ENCODE results near the gene NBL1. TPM values are rescaled to one million over a fixed set of nuclear protein-coding genes. Genes with fewer than 3 reads are reported as not detected.
"Not testable (repeated sequence)": the region's sequence is repeated elsewhere in the genome, so short reads cannot be mapped to it uniquely, and the experiment has no call there.

Gene NBL1
- polyA plus RNA-seq, 3 donors, result 0.07 TPM; not detected in 2

DNA sequence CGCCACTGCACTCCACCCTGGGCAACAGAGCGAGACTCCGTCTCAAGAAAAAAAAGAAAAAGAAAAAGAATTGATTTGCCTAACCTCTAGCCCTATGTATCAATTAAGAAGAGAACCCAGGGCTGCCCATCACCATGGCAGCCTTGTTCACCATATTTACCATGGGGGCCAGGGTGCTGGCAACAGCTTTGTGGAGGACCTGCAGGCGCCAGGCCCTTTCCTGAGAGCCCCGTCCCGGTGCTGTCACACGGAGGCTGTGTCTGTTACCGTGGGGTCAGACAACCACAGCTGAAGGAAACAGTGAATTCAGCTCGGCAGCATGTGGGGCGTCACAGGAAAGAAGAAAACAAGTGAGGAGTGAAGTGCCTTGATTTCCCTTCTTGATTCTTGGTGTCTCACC lies 6.5 kb upstream of the NBL1 start:
- no peaks in the 10 kb centered on the region for H4K20me1 ChIP-seq (ENCODE audit: insufficient read depth, low read length)
- no peak overlapping the region for H3K4me3 ChIP-seq (replicated peaks in 1 of 3; ENCODE audit: low read depth in 2 of 3, low read length in 3 of 3)
- Mint-ChIP-seq H3K9me3 (peaks cover 0 to 4% (median 0%) of the 10 kb centered on the region in 7 donors), H3K27me3 (ENCODE audit: low read depth in 3 of 3) (peaks cover 20 to 37% (median 25%) of the 10 kb centered on the region in 3 donors), H3K27ac (no peak overlapping the region), H3K4me1 (no peaks in the 10 kb centered on the region), H3K36me3 (no peaks in the 10 kb centered on the region), H3K4me3 (no peak overlapping the region)
- intact Hi-C loops (cut with micrococcal nuclease), result no loop called here
- peaks cover under 1 to 24% of the 10 kb centered on the region in 2 donors for H3K27me3 ChIP-seq (ENCODE audit: control insufficient read depth in 2 of 2, insufficient read depth in 2 of 2, low read length in 2 of 2)
- TF ChIP-seq, protein P1, sequence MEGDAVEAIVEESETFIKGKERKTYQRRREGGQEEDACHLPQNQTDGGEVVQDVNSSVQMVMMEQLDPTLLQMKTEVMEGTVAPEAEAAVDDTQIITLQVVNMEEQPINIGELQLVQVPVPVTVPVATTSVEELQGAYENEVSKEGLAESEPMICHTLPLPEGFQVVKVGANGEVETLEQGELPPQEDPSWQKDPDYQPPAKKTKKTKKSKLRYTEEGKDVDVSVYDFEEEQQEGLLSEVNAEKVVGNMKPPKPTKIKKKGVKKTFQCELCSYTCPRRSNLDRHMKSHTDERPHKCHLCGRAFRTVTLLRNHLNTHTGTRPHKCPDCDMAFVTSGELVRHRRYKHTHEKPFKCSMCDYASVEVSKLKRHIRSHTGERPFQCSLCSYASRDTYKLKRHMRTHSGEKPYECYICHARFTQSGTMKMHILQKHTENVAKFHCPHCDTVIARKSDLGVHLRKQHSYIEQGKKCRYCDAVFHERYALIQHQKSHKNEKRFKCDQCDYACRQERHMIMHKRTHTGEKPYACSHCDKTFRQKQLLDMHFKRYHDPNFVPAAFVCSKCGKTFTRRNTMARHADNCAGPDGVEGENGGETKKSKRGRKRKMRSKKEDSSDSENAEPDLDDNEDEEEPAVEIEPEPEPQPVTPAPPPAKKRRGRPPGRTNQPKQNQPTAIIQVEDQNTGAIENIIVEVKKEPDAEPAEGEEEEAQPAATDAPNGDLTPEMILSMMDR (IDR thresholded peaks at IDR 0.05), result no peak
- H3K9me3 ChIP-seq (replicated peaks in 1 of 2; ENCODE audit: control insufficient read depth in 1 of 2, insufficient read depth in 1 of 2, low read length in 2 of 2), result no peaks in the 10 kb centered on the region
- no peaks in the 10 kb centered on the region for H3K79me2 ChIP-seq (ENCODE audit: insufficient read depth, low read length)
- 56% methylated on average over 4 of the region's 10 CpGs for WGBS (ENCODE audit: insufficient coverage)
- H2AFZ ChIP-seq (ENCODE audit: insufficient read depth, low read depth, low read length, poor library complexity, severe bottlenecking), result no peak overlapping the region
- DNase-seq, result no peak
- no peak overlapping the region for H3K4me2 ChIP-seq (replicated peaks; ENCODE audit: extremely low read depth, low read length, poor library complexity, severe bottlenecking)
- no peak overlapping the region for H3K9ac ChIP-seq (ENCODE audit: insufficient read depth, low read length, poor library complexity, severe bottlenecking)
- H3K27ac ChIP-seq (ENCODE audit: low read depth in 1 of 2, low read length in 2 of 2), result no peak overlapping the region
- no peaks in the 10 kb centered on the region for H3K36me3 ChIP-seq (replicated peaks in 1 of 2; ENCODE audit: control insufficient read depth in 1 of 2, insufficient read depth in 2 of 2, low read length in 2 of 2)
- no peaks in the 10 kb centered on the region for H3K4me1 ChIP-seq (ENCODE audit: control insufficient read depth in 1 of 2, insufficient read depth in 2 of 2, low read length in 2 of 2)

DNA sequence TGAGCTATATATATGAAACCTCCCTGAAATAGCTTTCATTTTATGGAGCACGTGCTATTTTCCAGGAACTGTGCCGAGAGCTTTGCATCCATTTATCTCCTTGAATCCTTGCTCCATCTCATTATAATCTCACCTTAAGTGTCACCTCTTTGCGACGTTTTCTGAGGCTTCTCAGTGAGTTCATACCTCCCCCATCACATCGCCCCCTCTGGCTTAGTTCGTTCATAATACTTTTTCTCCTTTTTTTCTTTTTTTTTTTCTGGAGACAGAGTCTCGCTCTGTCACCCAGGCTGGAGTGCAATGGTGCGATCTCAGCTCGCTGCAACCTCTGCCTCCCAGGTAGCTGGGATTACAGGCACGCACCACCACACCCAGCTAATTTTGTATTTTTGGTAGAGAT lies 4.9 kb upstream of the NBL1 start:
- H2AFZ ChIP-seq (ENCODE audit: insufficient read depth, low read depth, low read length, poor library complexity, severe bottlenecking); H3K9me3 ChIP-seq (replicated peaks in 1 of 2; ENCODE audit: control insufficient read depth in 1 of 2, insufficient read depth in 1 of 2, low read length in 2 of 2); H3K79me2 ChIP-seq (ENCODE audit: insufficient read depth, low read length); H3K4me1 ChIP-seq (ENCODE audit: control insufficient read depth in 1 of 2, insufficient read depth in 2 of 2, low read length in 2 of 2); DNase-seq; H3K27ac Mint-ChIP-seq; H3K36me3 Mint-ChIP-seq; H3K9ac ChIP-seq (ENCODE audit: insufficient read depth, low read length, poor library complexity, severe bottlenecking); H3K27ac ChIP-seq (ENCODE audit: low read depth in 1 of 2, low read length in 2 of 2); H3K4me3 Mint-ChIP-seq; intact Hi-C loops (cut with micrococcal nuclease); H4K20me1 ChIP-seq (ENCODE audit: insufficient read depth, low read length); H3K4me2 ChIP-seq (replicated peaks; ENCODE audit: extremely low read depth, low read length, poor library complexity, severe bottlenecking); H3K4me3 ChIP-seq (replicated peaks in 1 of 3; ENCODE audit: low read depth in 2 of 3, low read length in 3 of 3); H3K4me1 Mint-ChIP-seq; H3K36me3 ChIP-seq (replicated peaks in 1 of 2; ENCODE audit: control insufficient read depth in 1 of 2, insufficient read depth in 2 of 2, low read length in 2 of 2): not testable (repeated sequence)
- H3K9me3 Mint-ChIP-seq, result peaks cover 0 to 15% (median 1%) of the 10 kb centered on the region in 7 donors
- peaks cover 32 to 49% (median 37%) of the 10 kb centered on the region in 3 donors for H3K27me3 Mint-ChIP-seq (ENCODE audit: low read depth in 3 of 3)
- 77% methylated on average over 6 of the region's 10 CpGs for WGBS (ENCODE audit: insufficient coverage)
- peaks cover 11 to 36% of the 10 kb centered on the region in 2 donors for H3K27me3 ChIP-seq (ENCODE audit: control insufficient read depth in 2 of 2, insufficient read depth in 2 of 2, low read length in 2 of 2)
